ENCODE measurements around the gene CPLANE2. TPM values are rescaled to one million over a fixed set of nuclear protein-coding genes. Genes with fewer than 3 reads are reported as not detected.
"Not testable (repeated sequence)": the region's sequence is repeated elsewhere in the genome, so short reads cannot be mapped to it uniquely, and the experiment has no call there.

CPLANE2 gene
- total and polyA plus RNA-seq, 7 donors: 1.0 to 7.4 (median 4.5) TPM

DNA sequence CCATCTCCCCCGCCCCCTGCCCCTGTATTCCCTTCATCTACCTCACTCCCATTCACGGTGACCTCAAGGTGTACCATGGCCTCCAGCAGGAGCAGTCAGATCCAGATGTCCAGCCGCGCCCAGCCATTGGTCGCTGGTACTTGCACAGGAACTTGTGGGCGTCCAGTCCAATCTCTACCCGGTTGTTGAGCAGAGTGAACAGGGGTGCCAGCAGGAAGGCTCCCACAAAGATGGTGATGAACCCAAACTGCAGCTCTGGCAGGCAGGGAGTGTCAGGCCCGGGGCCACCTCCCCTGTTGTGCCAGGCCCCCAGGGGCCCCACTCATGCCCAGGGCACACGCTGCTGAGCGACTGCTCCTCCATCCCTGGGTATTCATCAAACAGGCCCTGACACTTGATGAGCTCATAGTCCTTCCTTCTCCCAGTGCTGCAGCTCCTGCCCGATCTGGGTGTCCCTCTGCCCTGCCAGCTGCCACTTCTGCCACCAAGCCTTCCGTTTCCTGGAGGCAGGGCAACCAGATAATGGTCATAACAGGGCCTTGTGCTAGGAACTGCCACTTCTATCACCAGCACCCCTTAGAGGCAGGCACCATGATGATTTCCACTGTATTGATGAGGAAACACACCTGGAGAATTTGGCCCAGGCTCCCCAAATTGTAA is 18.8 kb downstream of the CPLANE2 start:
- no peaks in the 10 kb centered on the region for H3K36me3 ChIP-seq (ENCODE audit: insufficient read depth in 1 of 2, low read depth in 1 of 2)
- no peak for TF ChIP-seq CTCF (IDR thresholded peaks at IDR 0.05)
- no peaks in the 10 kb centered on the region for H3K27me3 ChIP-seq (ENCODE audit: insufficient read depth in 3 of 3, low read length in 2 of 3)
- no peaks in the 10 kb centered on the region for H3K9me3 ChIP-seq
- H3K4me3 ChIP-seq: peak overlapping the region; percentile 64
- intact Hi-C loops (cut with DNase I): no loop called here
- H3K27ac ChIP-seq: no peak overlapping the region
- WGBS, 3 donors: 70 to 82% (median 73%) methylated on average over 12 of the region's 12 CpGs
- ATAC-seq (no peak), DNase-seq (no peak)
- peaks cover 10% of the 10 kb centered on the region for H3K4me1 ChIP-seq

GRCh38 chr1:16217061-16217785 is 19.8 kb downstream of the CPLANE2 start:
- intact Hi-C loops (cut with DNase I): no loop called here

GRCh38 chr1:16215882-16216753 is 20.9 kb downstream of the CPLANE2 start:
- 9 to 14% (median 13%) methylated on average over 33 of the region's 33 CpGs for WGBS, 3 donors
- H3K36me3 ChIP-seq (ENCODE audit: insufficient read depth in 1 of 2, low read depth in 1 of 2): no peaks in the 10 kb centered on the region
- no peak overlapping the region for H3K27ac ChIP-seq
- peak overlapping the region; percentile 64 for H3K4me3 ChIP-seq
- no peaks in the 10 kb centered on the region for H3K27me3 ChIP-seq (ENCODE audit: insufficient read depth in 3 of 3, low read length in 2 of 3)
- ATAC-seq (peak; percentile 49 to 71 (median 56)), DNase-seq (peak; percentile 80 to 88)
- intact Hi-C loops (cut with DNase I): no loop called here
- H3K9me3 ChIP-seq: no peaks in the 10 kb centered on the region
- no peak for TF ChIP-seq CTCF (IDR thresholded peaks at IDR 0.05)
- peaks cover 10% of the 10 kb centered on the region for H3K4me1 ChIP-seq

More at GRCh38 chr1:16217061-16217785, 19.8 kb downstream of the CPLANE2 start:
- Histone ChIP-seq H3K9me3 (no peaks in the 10 kb centered on the region), H3K36me3 (ENCODE audit: insufficient read depth in 1 of 2, low read depth in 1 of 2) (no peaks in the 10 kb centered on the region), H3K27ac (peak overlapping the region; percentile 23), H3K27me3 (ENCODE audit: insufficient read depth in 3 of 3, low read length in 2 of 3) (no peaks in the 10 kb centered on the region), H3K4me3 (peak overlapping the region; percentile 64), H3K4me1 (peaks cover 10% of the 10 kb centered on the region)
- WGBS, 3 donors: 1 to 2% (median 2%) methylated on average over 42 to 46 of the region's 46 CpGs
- TF ChIP-seq CTCF (IDR thresholded peaks at IDR 0.05): no peak
- peak; percentile 98 to 99 (median 98) for ATAC-seq
- DNase-seq: peak; percentile 98 to 99

- H3K4me1 ChIP-seq: peaks cover 10% of the 10 kb centered on the region
- intact Hi-C loops (cut with DNase I); H3K4me3 ChIP-seq; H3K27me3 ChIP-seq (ENCODE audit: insufficient read depth in 3 of 3, low read length in 2 of 3); ATAC-seq; H3K36me3 ChIP-seq (ENCODE audit: insufficient read depth in 1 of 2, low read depth in 1 of 2); DNase-seq; H3K9me3 ChIP-seq; H3K27ac ChIP-seq: not testable (repeated sequence)
- WGBS, 3 donors: 93 to 94% (median 94%) methylated on average over 14 of the region's 14 CpGs
These were observed 21.7 kb downstream of the CPLANE2 start for GRCh38 chr1:16215240-16215639.

DNA sequence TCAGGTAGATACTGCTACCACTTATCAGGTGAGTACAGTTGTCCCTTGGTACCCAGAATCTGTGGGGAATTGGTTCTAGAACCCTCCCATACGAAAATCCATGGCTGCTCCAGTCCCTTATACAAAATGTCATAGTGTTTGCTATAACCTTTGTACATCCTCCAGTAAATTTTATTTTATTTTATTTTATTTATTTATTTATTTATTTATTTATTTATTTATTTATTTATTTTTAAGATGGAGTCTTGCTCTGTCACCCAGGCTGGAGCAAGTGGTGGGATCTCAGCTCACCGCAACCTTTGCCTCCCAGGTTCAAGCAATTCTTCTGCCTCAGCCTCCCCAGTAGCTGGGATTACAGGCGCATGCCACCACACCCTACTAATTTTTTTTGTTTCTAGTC is 23.4 kb downstream of the CPLANE2 start:
- DNase-seq; H3K9me3 ChIP-seq; intact Hi-C loops (cut with DNase I); H3K36me3 ChIP-seq (ENCODE audit: insufficient read depth in 1 of 2, low read depth in 1 of 2); ATAC-seq; H3K27me3 ChIP-seq (ENCODE audit: insufficient read depth in 3 of 3, low read length in 2 of 3); H3K4me3 ChIP-seq; H3K27ac ChIP-seq: not testable (repeated sequence)
- WGBS, 3 donors: 93 to 97% (median 96%) methylated on average over 3 of the region's 3 CpGs
- H3K4me1 ChIP-seq: peaks cover 10% of the 10 kb centered on the region
